DMS53 treated with DMSO at 0.1 percent for 48 hours (cell line): Measurements from ENCODE around the gene PRELID3B.
"Not testable (repeated sequence)": the region's sequence is repeated elsewhere in the genome, so short reads cannot be mapped to it uniquely, and the experiment has no call there.

Source experiments
- DNase-seq: peaks from one replicate; lab custom pipeline; 2025; ENCODE audit not compliant: unreplicated experiment; lab: John Stamatoyannopoulos, UW

PRELID3B gene

GRCh38 chr20:59050437-59050836, 7.9 kb upstream of the PRELID3B start:
- DNase-seq, result no peak

- DNase-seq, result no peak
These were observed 6.1 kb upstream of the PRELID3B start for GRCh38 chr20:59048681-59049030.

GRCh38 chr20:59047938-59048680, 5.5 kb upstream of the PRELID3B start:
- no peak for DNase-seq

GRCh38 chr20:59046862-59047261, 4.3 kb upstream of the PRELID3B start:
- DNase-seq, result no peak

- no peak for DNase-seq
These were observed 2.2 kb upstream of the PRELID3B start for GRCh38 chr20:59044796-59045195.

- no peak for DNase-seq
These were observed 1.7 kb upstream of the PRELID3B start for GRCh38 chr20:59044295-59044694.

GRCh38 chr20:59043698-59044097, 1.1 kb upstream of the PRELID3B start:
- DNase-seq, result no peak

- peak; percentile 76 for DNase-seq
These were observed 428 bp upstream of the PRELID3B start for GRCh38 chr20:59042796-59043631.

- not testable (repeated sequence) for DNase-seq
These were observed 1.1 kb downstream of the PRELID3B start for GRCh38 chr20:59041487-59041886.

- no peak for DNase-seq
These were observed 1.9 kb downstream of the PRELID3B start for GRCh38 chr20:59040667-59041066.

- no peak for DNase-seq
These were observed 3.4 kb downstream of the PRELID3B start for GRCh38 chr20:59039233-59039632.

GRCh38 chr20:59037386-59037785, 5.2 kb downstream of the PRELID3B start:
- no peak for DNase-seq

GRCh38 chr20:59035381-59035780, 7.2 kb downstream of the PRELID3B start:
- DNase-seq, result no peak

- no peak for DNase-seq
These were observed 8.9 kb downstream of the PRELID3B start for GRCh38 chr20:59033616-59034165.

GRCh38 chr20:59033093-59033492, 9.5 kb downstream of the PRELID3B start:
- DNase-seq, result no peak

- DNase-seq, result peak; percentile 60
These were observed 9.9 kb downstream of the PRELID3B start for GRCh38 chr20:59032713-59033059.

- DNase-seq, result peak; percentile 93
These were observed 10.4 kb downstream of the PRELID3B start, which contains the start of gene ATP5F1E for GRCh38 chr20:59032023-59032712. Gene ATP5F1E, minus strand, starts transcription at chr20:59032335. Its CDS starts 84 bp downstream, at chr20:59032251.

- DNase-seq, result no peak
These were observed 11.0 kb downstream of the PRELID3B start for GRCh38 chr20:59031564-59032022.

GRCh38 chr20:59030911-59031563, 11.5 kb downstream of the PRELID3B start:
- no peak for DNase-seq

- DNase-seq, result no peak
These were observed 13.8 kb downstream of the PRELID3B start for GRCh38 chr20:59028812-59029211.
